B cell (primary cell): Measurements from ENCODE around the gene PRSS50. TPM values are rescaled to one million over a fixed set of nuclear protein-coding genes. Genes with fewer than 3 reads are reported as not detected.

ENCODE experiments used
- ATAC-seq: fragments of 200-7000 bp; cut with Tn5 transposase; one replicate; pipeline ENCODE4 v1.10.0; 2021; ENCODE audit warnings: low read depth, mild to moderate bottlenecking, moderate number of reproducible peaks, moderate library complexity
- CTCF ChIA-PET: fragments of 350-600 bp; sonication (Branson Sonifier 250); formaldehyde crosslinking; loops from one replicate; lab custom pipeline; 2021; ENCODE audit warnings: antibody characterized with exemption, inconsistent platforms; lab: Charles Lee
- POLR2A ChIA-PET: fragments of 350-600 bp; sonication (Branson Sonifier 250); formaldehyde crosslinking; loops from one replicate; lab custom pipeline; 2021; ENCODE audit warnings: antibody characterized with exemption; lab: Charles Lee
- DNase-seq: peaks from one replicate; pipeline ENCODE4 v3.0.0; 2013
- H2AFZ ChIP-seq: 2 replicates; pipeline ENCODE4 v1.6.1; 2012; ENCODE audit warnings: mild to moderate bottlenecking, low read depth, low read length; ENCODE audit not compliant: insufficient read depth, poor library complexity, severe bottlenecking
- H3K27ac ChIP-seq, 2 donors: 1 replicate in 1 of 2; 2 replicates in 1 of 2; pipeline ENCODE4 v1.5.1; 2012 to 2013; ENCODE audit warnings: low read length in 2 of 2, mild to moderate bottlenecking in 2 of 2, moderate library complexity in 1 of 2
- H3K27me3 ChIP-seq, 4 experiments: fragments of 200-600 bp in 1 of 4; sonication (generic) in 1 of 4; replicated peaks in 1 of 4; 1 replicate in 2 of 4; 2 replicates in 2 of 4; pipeline versions ENCODE4 v1.6.1 to v1.7.0; 2013 to 2016; ENCODE audit warnings: low read length in 3 of 4, mild to moderate bottlenecking in 2 of 4, mixed read lengths in 1 of 4, moderate library complexity in 1 of 4; ENCODE audit not compliant: insufficient read depth in 4 of 4, control insufficient read depth in 3 of 4; ENCODE audit errors: control extremely low read depth in 1 of 4
- H3K36me3 ChIP-seq, 2 experiments: replicated peaks in 1 of 2; 1 replicate in 1 of 2; 2 replicates in 1 of 2; pipeline versions ENCODE4 v1.6.1 to v1.7.1; 2013; ENCODE audit warnings: low read length in 1 of 2; ENCODE audit not compliant: insufficient read depth in 2 of 2, control insufficient read depth in 1 of 2; ENCODE audit errors: control extremely low read depth in 1 of 2, extremely low read depth in 1 of 2
- H3K4me1 ChIP-seq, 2 donors: fragments of 200-600 bp in 1 of 2; sonication (generic) in 1 of 2; 1 replicate in 1 of 2; 2 replicates in 1 of 2; pipeline versions ENCODE4 v1.5.1 to v1.6.1; 2013 to 2017; ENCODE audit warnings: low read length in 2 of 2; ENCODE audit not compliant: control insufficient read depth in 2 of 2, insufficient read depth in 2 of 2
- H3K4me2 ChIP-seq: replicated peaks from 2 replicates; pipeline ENCODE3; 2012; ENCODE audit warnings: mild to moderate bottlenecking, low read depth, low read length; ENCODE audit not compliant: poor library complexity, severe bottlenecking
- H3K4me3 ChIP-seq, 5 experiments: fragments of 200-600 bp in 1 of 5; sonication (generic) in 1 of 5; 1 replicate in 3 of 5; 2 replicates in 2 of 5; pipeline versions ENCODE4 v1.5.1 to v1.7.0; 2011 to 2016; ENCODE audit warnings: low read length in 4 of 5, mild to moderate bottlenecking in 4 of 5, low read depth in 2 of 5, control low read depth in 1 of 5, moderate library complexity in 1 of 5; ENCODE audit not compliant: insufficient read depth in 1 of 5; ENCODE audit errors: control extremely low read depth in 1 of 5, extremely low read depth in 1 of 5
- H3K79me2 ChIP-seq: fragments of 200-600 bp; sonication (generic); one replicate; pipeline ENCODE4 v1.6.0; 2016; ENCODE audit warnings: low read length; ENCODE audit not compliant: control insufficient read depth, insufficient read depth
- H3K9ac ChIP-seq: fragments of 200-600 bp; sonication (generic); 2 replicates; pipeline ENCODE4 v1.6.1; 2017; ENCODE audit warnings: mild to moderate bottlenecking, low read length, moderate library complexity
- H3K9me3 ChIP-seq, 3 donors: one replicate each; pipeline versions ENCODE4 v1.6.1 to v1.7.1; 2013; ENCODE audit warnings: low read length in 2 of 3; ENCODE audit not compliant: control insufficient read depth in 2 of 3, insufficient read depth in 1 of 3; ENCODE audit errors: control extremely low read depth in 1 of 3
- H4K20me1 ChIP-seq: 2 replicates; pipeline ENCODE4 v1.6.0; 2012; ENCODE audit warnings: mild to moderate bottlenecking, low read length; ENCODE audit not compliant: insufficient read depth, control insufficient read depth, poor library complexity, severe bottlenecking
- H3K27ac Mint-ChIP-seq: one replicate; pipeline ENCODE4 v1.8.0; 2021; ENCODE audit warnings: mixed read lengths
- H3K27me3 Mint-ChIP-seq: one replicate; pipeline ENCODE4 v1.8.0; 2021; ENCODE audit warnings: mixed read lengths
- H3K4me1 Mint-ChIP-seq: one replicate; pipeline ENCODE4 v1.8.0; 2021; ENCODE audit warnings: mixed read lengths
- H3K4me3 Mint-ChIP-seq: one replicate; pipeline ENCODE4 v1.8.0; 2021; ENCODE audit warnings: mixed read lengths
- H3K9me3 Mint-ChIP-seq: one replicate; pipeline ENCODE4 v1.8.0; 2022; ENCODE audit warnings: mixed read lengths; ENCODE audit not compliant: insufficient read depth
- EZH2 ChIP-seq: IDR thresholded peaks from 2 replicates; pipeline ENCODE4 v1.6.1; 2012; ENCODE audit warnings: borderline replicate concordance, low read depth, mild to moderate bottlenecking, moderate library complexity, low read length; ENCODE audit not compliant: insufficient read depth, poor library complexity, severe bottlenecking
- WGBS: methylation state at CpG from one replicate; pipeline ENCODE4 v1.1.5; 2013; ENCODE audit warnings: missing lambda C conversion rate; ENCODE audit not compliant: insufficient coverage; 5-methylcytosine and 5-hydroxymethylcytosine counted together
- intact Hi-C: fragments of 100-400 bp; cut with micrococcal nuclease; formaldehyde crosslinking; loops from one replicate; pipeline ENCODE4 v1.10.0; 2022
- polyA plus RNA-seq: library from polyadenylated mRNA; depleted of rRNA; stranded (reverse); fragments of >200 nt; gene quantifications from 2 replicates; pipeline ENCODE4 v1.2.3, GENCODE V29; 2012
- total RNA-seq, 2 donors: library from RNA; stranded (reverse); fragments of 120-200 nt in 1 of 2; gene quantifications; 1 replicate in 1 of 2; 2 replicates in 1 of 2; pipeline versions ENCODE4 v1.2.3 to v1.2.4, GENCODE V29; 2013 to 2022
- TF ChIP-seq, protein P1 (sequence below): fragments of 200-600 bp; IDR thresholded peaks from one replicate; pipeline ENCODE4 v1.8.0; 2022; ENCODE audit warnings: antibody characterized with exemption, mild to moderate bottlenecking

The PRSS50 gene
- total and polyA plus RNA-seq, 2 donors (not counting 1 experiment from before 2014, with no cell fraction given), result 0.09 to 0.10 TPM

DNA sequence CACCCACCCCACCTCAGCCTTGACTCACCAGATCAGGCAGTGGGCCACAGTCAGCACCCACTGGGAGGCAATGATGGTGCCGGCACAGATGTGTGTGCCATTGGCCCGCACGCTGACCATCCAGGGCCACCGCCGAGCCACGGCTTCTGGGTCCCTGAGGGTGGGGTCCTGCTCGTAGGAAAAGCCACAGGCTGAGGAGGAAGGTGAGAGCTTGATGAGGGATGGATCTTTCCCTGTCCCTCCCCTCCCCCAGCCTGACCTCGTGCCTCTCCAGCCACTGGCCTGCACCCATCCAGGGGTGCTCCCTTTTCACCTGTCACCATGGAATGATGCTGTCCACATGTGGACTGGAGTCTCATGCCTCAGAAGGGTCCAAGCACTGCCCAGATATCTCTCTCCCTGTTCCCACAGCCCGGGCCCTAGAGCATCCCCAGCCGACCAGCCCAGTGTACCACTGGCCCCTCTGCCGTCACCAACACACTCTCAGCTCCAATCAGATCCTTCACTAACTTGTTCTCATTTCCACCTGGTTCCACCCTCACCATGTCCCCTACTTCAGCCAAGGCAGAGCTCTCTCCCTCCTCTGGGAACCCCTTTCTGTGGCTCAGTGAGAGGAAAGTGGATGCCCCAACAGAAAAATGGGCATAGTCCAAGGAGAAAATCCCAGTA is 2.0 kb downstream of the PRSS50 start:
- H3K36me3 ChIP-seq, result no peaks in the 10 kb centered on the region
- WGBS, result 87% methylated on average over 4 of the region's 11 CpGs
- no peaks in the 10 kb centered on the region for H3K9me3 ChIP-seq
- TF ChIP-seq, protein P1, sequence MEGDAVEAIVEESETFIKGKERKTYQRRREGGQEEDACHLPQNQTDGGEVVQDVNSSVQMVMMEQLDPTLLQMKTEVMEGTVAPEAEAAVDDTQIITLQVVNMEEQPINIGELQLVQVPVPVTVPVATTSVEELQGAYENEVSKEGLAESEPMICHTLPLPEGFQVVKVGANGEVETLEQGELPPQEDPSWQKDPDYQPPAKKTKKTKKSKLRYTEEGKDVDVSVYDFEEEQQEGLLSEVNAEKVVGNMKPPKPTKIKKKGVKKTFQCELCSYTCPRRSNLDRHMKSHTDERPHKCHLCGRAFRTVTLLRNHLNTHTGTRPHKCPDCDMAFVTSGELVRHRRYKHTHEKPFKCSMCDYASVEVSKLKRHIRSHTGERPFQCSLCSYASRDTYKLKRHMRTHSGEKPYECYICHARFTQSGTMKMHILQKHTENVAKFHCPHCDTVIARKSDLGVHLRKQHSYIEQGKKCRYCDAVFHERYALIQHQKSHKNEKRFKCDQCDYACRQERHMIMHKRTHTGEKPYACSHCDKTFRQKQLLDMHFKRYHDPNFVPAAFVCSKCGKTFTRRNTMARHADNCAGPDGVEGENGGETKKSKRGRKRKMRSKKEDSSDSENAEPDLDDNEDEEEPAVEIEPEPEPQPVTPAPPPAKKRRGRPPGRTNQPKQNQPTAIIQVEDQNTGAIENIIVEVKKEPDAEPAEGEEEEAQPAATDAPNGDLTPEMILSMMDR, result no peak
- no peak for TF ChIP-seq EZH2
- ATAC-seq, result no peak
- no peaks in the 10 kb centered on the region for H3K79me2 ChIP-seq
- H3K4me1 ChIP-seq, result no peaks in the 10 kb centered on the region
- Mint-ChIP-seq H3K27me3 (peaks cover 19% of the 10 kb centered on the region), H3K27ac (no peak overlapping the region), H3K9me3 (no peaks in the 10 kb centered on the region), H3K4me1 (no peaks in the 10 kb centered on the region), H3K4me3 (no peak overlapping the region)
- no peak for DNase-seq
- H3K4me3 ChIP-seq, result no peak overlapping the region
- no peak overlapping the region for H2AFZ ChIP-seq
- ChIA-PET CTCF (interaction anchor here (0.9 to 1.6 kb wide), 2 partner anchors 10 to 179 kb away, joined by 3 read pairs; no protein-coding TSS in a partner anchor), POLR2A (interaction anchor here (0.6 kb wide), 1 partner anchor 981 kb away, joined by 3 read pairs; no protein-coding TSS in a partner anchor)
- intact Hi-C loops, result no loop called here
- no peaks in the 10 kb centered on the region for H4K20me1 ChIP-seq
- H3K9ac ChIP-seq, result no peak overlapping the region
- H3K4me2 ChIP-seq, result no peak overlapping the region
- no peak overlapping the region for H3K27ac ChIP-seq
- peaks cover 0 to 13% (median 0%) of the 10 kb centered on the region in 4 experiments for H3K27me3 ChIP-seq
